GM18520 (cell line): ENCODE data around the gene C12orf75.
"Not testable (repeated sequence)": the region's sequence is repeated elsewhere in the genome, so short reads cannot be mapped to it uniquely, and the experiment has no call there.

Experiments
- ATAC-seq: cut with Tn5 transposase; IDR thresholded peaks from one replicate; pipeline ENCODE4 v1.9.1; 2021; ENCODE audit not compliant: unreplicated experiment

Gene C12orf75

GRCh38 chr12:105369014-105369413, 38.5 kb downstream of the C12orf75 start:
- no peak for ATAC-seq

GRCh38 chr12:105374303-105374702, 43.8 kb downstream of the C12orf75 start:
- no peak for ATAC-seq

- no peak for ATAC-seq
Measured at GRCh38 chr12:105377077-105377476, 46.6 kb downstream of the C12orf75 start.

- ATAC-seq: no peak
Measured at GRCh38 chr12:105378911-105379310, 48.4 kb downstream of the C12orf75 start.

- ATAC-seq: no peak
Measured at GRCh38 chr12:105382771-105383622, 52.5 kb downstream of the C12orf75 start.

GRCh38 chr12:105384220-105384619, 53.7 kb downstream of the C12orf75 start:
- no peak for ATAC-seq

GRCh38 chr12:105384916-105385535, 54.5 kb downstream of the C12orf75 start:
- no peak for ATAC-seq

- no peak for ATAC-seq
Measured at GRCh38 chr12:105386431-105386830, 55.9 kb downstream of the C12orf75 start.

- ATAC-seq: no peak
Measured at GRCh38 chr12:105391231-105391630, 60.7 kb downstream of the C12orf75 start.

GRCh38 chr12:105393587-105393986, 63.1 kb downstream of the C12orf75 start:
- no peak for ATAC-seq

- ATAC-seq: no peak
Measured at GRCh38 chr12:105396024-105396423, 65.5 kb downstream of the C12orf75 start.

GRCh38 chr12:105396983-105397382, 66.5 kb downstream of the C12orf75 start:
- no peak for ATAC-seq

- ATAC-seq: no peak
Measured at GRCh38 chr12:105398930-105399329, 68.4 kb downstream of the C12orf75 start.

- no peak for ATAC-seq
Measured at GRCh38 chr12:105399428-105400081, 69.1 kb downstream of the C12orf75 start.

GRCh38 chr12:105400227-105400626, 69.7 kb downstream of the C12orf75 start:
- ATAC-seq: no peak

GRCh38 chr12:105401198-105401597, 70.7 kb downstream of the C12orf75 start:
- no peak for ATAC-seq

- no peak for ATAC-seq
Measured at GRCh38 chr12:105402366-105402765, 71.9 kb downstream of the C12orf75 start.

- ATAC-seq: no peak
Measured at GRCh38 chr12:105403095-105403494, 72.6 kb downstream of the C12orf75 start.

- not testable (repeated sequence) for ATAC-seq
Measured at GRCh38 chr12:105404134-105404533, 73.6 kb downstream of the C12orf75 start.

- no peak for ATAC-seq
Measured at GRCh38 chr12:105406497-105406896, 76.0 kb downstream of the C12orf75 start.

GRCh38 chr12:105409279-105409678, 78.8 kb downstream of the C12orf75 start:
- ATAC-seq: no peak
